H1 (cell line): ENCODE results near the gene TBC1D13.

Source experiments
- ATF3 ChIP-seq: IDR thresholded peaks from 2 replicates; pipeline ENCODE4 v1.6.1; 2011; ENCODE audit warnings: low read depth, mild to moderate bottlenecking, low read length; ENCODE audit not compliant: insufficient read depth
- CHD2 ChIP-seq: IDR thresholded peaks from 2 replicates; pipeline ENCODE4 v1.6.1; 2012; ENCODE audit warnings: low read length, improper control_type of control experiment
- CTCF ChIP-seq, 3 experiments: IDR thresholded peaks; 1 replicate in 2 of 3; 2 replicates in 1 of 3; pipeline versions ENCODE4 v1.5.1 to v1.6.1; 2011; ENCODE audit warnings: low read length in 3 of 3, mild to moderate bottlenecking in 3 of 3, inconsistent platforms in 2 of 3, low read depth in 1 of 3, moderate library complexity in 1 of 3; ENCODE audit not compliant: insufficient read depth in 1 of 3; ENCODE audit errors: control extremely low read depth in 1 of 3
- HDAC6 ChIP-seq: IDR thresholded peaks from one replicate; pipeline ENCODE4 v1.7.1; 2012; ENCODE audit warnings: low read depth, mild to moderate bottlenecking, inconsistent platforms, low read length, moderate library complexity
- MAFK ChIP-seq: IDR thresholded peaks from 2 replicates; pipeline ENCODE4 v1.6.1; 2012; ENCODE audit warnings: low read depth, mild to moderate bottlenecking, improper control_type of control experiment, low read length
- POLR2AphosphoS5 ChIP-seq: IDR thresholded peaks from 2 replicates; pipeline ENCODE4 v1.6.1; 2011; ENCODE audit warnings: low read depth, low read length
- TBP ChIP-seq: IDR thresholded peaks from 2 replicates; pipeline ENCODE4 v1.6.1; 2011; ENCODE audit warnings: low read depth, low read length, improper control_type of control experiment

- TF ChIP-seq CTCF (IDR thresholded peaks at IDR 0.05; ENCODE audit: control extremely low read depth in 1 of 3, insufficient read depth in 1 of 3, low read depth in 1 of 3, low read length in 3 of 3) (no peak), CHD2 (no peak), HDAC6 (no peak), TBP (no peak), POLR2AphosphoS5 (no peak), MAFK (no peak), ATF3 (no peak)
These were observed 4.4 kb upstream of the TBC1D13 start for GRCh38 chr9:128782669-128783068.
